Loucy (cell line): Measurements from ENCODE around the gene TSPAN3.

ENCODE experiments used
- H2AFZ ChIP-seq: fragments of 200-600 bp; sonication (generic); 2 replicates; pipeline ENCODE4 v1.6.0; 2016; ENCODE audit warnings: antibody characterized with exemption, mild to moderate bottlenecking, low read length, moderate library complexity
- H3F3A ChIP-seq: fragments of 200-600 bp; 2 replicates; pipeline ENCODE4 v1.6.0; 2016; ENCODE audit warnings: antibody characterized with exemption, low read depth, mild to moderate bottlenecking
- H3K27me3 ChIP-seq: fragments of 200-600 bp; sonication (generic); 2 replicates; pipeline ENCODE4 v1.6.1; 2014; ENCODE audit warnings: low read length, mild to moderate bottlenecking; ENCODE audit not compliant: insufficient read depth, poor library complexity, severe bottlenecking
- H3K36me3 ChIP-seq: fragments of 200-600 bp; sonication (generic); 2 replicates; pipeline ENCODE4 v1.6.1; 2016; ENCODE audit warnings: low read length; ENCODE audit not compliant: insufficient read depth
- H3K4me1 ChIP-seq: fragments of 200-600 bp; sonication (generic); 2 replicates; pipeline ENCODE4 v1.5.1; 2014; ENCODE audit warnings: low read length, mild to moderate bottlenecking; ENCODE audit not compliant: insufficient read depth, poor library complexity, severe bottlenecking
- H3K4me2 ChIP-seq: fragments of 200-600 bp; sonication (generic); 2 replicates; pipeline ENCODE4 v1.6.0; 2014; ENCODE audit warnings: antibody characterized with exemption, low read length, low read depth, mild to moderate bottlenecking; ENCODE audit not compliant: poor library complexity, severe bottlenecking
- H3K4me3 ChIP-seq: fragments of 200-600 bp; sonication (generic); 2 replicates; pipeline ENCODE4 v1.5.1; 2014; ENCODE audit warnings: low read length, mild to moderate bottlenecking, mixed read lengths; ENCODE audit not compliant: poor library complexity, severe bottlenecking
- H3K79me2 ChIP-seq: fragments of 200-600 bp; sonication (generic); 2 replicates; pipeline ENCODE4 v1.6.1; 2014; ENCODE audit warnings: low read length; ENCODE audit not compliant: insufficient read depth
- H3K9ac ChIP-seq: fragments of 200-600 bp; sonication (generic); 2 replicates; pipeline ENCODE4 v1.6.0; 2014; ENCODE audit warnings: mild to moderate bottlenecking, low read depth, low read length, moderate library complexity; ENCODE audit not compliant: poor library complexity, severe bottlenecking
- H3K9me2 ChIP-seq: fragments of 200-600 bp; sonication (generic); replicated peaks from 2 replicates; pipeline ENCODE4 v1.6.1; 2016; ENCODE audit warnings: low read depth, low read length, mixed read lengths
- H3K9me3 ChIP-seq: fragments of 200-600 bp; sonication (generic); 2 replicates; pipeline ENCODE4 v1.6.1; 2014; ENCODE audit warnings: mild to moderate bottlenecking, antibody characterized with exemption, low read length, low read depth; ENCODE audit not compliant: insufficient read depth
- H4K20me1 ChIP-seq: fragments of 200-600 bp; sonication (generic); 2 replicates; pipeline ENCODE4 v1.6.0; 2014; ENCODE audit warnings: antibody characterized with exemption, low read length, mild to moderate bottlenecking; ENCODE audit not compliant: insufficient read depth, poor library complexity, severe bottlenecking
- CTCF ChIP-seq: fragments of 200-600 bp; sonication (generic); conservative IDR thresholded peaks from 2 replicates; pipeline ENCODE4 v1.5.1; 2014; ENCODE audit warnings: mild to moderate bottlenecking, antibody characterized with exemption, low read length
- EZH2phosphoT487 ChIP-seq: fragments of 200-600 bp; IDR thresholded peaks from 2 replicates; pipeline ENCODE4 v1.6.1; 2018; ENCODE audit warnings: antibody characterized with exemption, mild to moderate bottlenecking, moderate library complexity, borderline replicate concordance

Gene TSPAN3

DNA sequence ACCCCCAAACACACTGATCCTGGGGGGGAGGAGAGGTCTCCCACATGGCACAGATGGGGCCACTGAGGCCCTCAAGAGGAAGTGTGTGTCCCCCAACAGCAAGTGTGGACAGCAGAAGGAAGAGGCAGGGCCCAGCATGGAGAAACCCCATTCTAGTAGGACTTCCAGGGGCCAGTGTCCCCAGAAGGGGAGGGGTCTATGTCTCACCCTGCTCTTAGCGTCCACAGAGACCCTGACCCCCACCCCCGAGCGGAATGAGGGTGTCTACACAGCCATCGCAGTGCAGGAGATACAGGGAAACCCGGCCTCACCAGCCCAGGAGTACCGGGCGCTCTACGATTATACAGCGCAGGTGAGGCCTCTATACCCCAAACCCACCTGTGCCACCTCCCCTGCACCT, 35.3 kb downstream of the TSPAN3 start:
- H3F3A ChIP-seq: peaks cover 2% of the 10 kb centered on the region
- H3K36me3 ChIP-seq: peaks cover 3% of the 10 kb centered on the region; the same call in 1 of the 2 replicates
- TF ChIP-seq CTCF (no peak), EZH2phosphoT487 (no peak)
- no peak overlapping the region for H2AFZ ChIP-seq
- no peaks in the 10 kb centered on the region for H3K9me3 ChIP-seq
- H3K4me1 ChIP-seq: peaks cover 5% of the 10 kb centered on the region
- no peaks in the 10 kb centered on the region for H4K20me1 ChIP-seq
- H3K79me2 ChIP-seq: no peaks in the 10 kb centered on the region
- no peak overlapping the region for H3K4me2 ChIP-seq
- H3K9me2 ChIP-seq: no peaks in the 10 kb centered on the region
- no peak overlapping the region for H3K4me3 ChIP-seq
- H3K9ac ChIP-seq: no peak overlapping the region
- H3K27me3 ChIP-seq: no peaks in the 10 kb centered on the region

GRCh38 chr15:77034695-77035489, 36.0 kb downstream of the TSPAN3 start:
- H3K4me2 ChIP-seq: no peak overlapping the region
- no peak overlapping the region for H2AFZ ChIP-seq
- H3K9me2 ChIP-seq: no peaks in the 10 kb centered on the region
- H3K9ac ChIP-seq: no peak overlapping the region
- peaks cover 5% of the 10 kb centered on the region for H3K4me1 ChIP-seq
- no peak overlapping the region for H3K4me3 ChIP-seq
- no peaks in the 10 kb centered on the region for H4K20me1 ChIP-seq
- H3F3A ChIP-seq: no peaks in the 10 kb centered on the region
- peaks cover 3% of the 10 kb centered on the region; the same call in 1 of the 2 replicates for H3K36me3 ChIP-seq
- TF ChIP-seq EZH2phosphoT487: no peak
- TF ChIP-seq CTCF: peak; percentile 86
- no peaks in the 10 kb centered on the region for H3K79me2 ChIP-seq
- H3K27me3 ChIP-seq: no peaks in the 10 kb centered on the region
- no peaks in the 10 kb centered on the region for H3K9me3 ChIP-seq

- H3K4me1 ChIP-seq: peaks cover 5% of the 10 kb centered on the region
- H3K79me2 ChIP-seq: no peaks in the 10 kb centered on the region
- H3K4me3 ChIP-seq: no peak overlapping the region
- no peaks in the 10 kb centered on the region for H3K27me3 ChIP-seq
- no peak overlapping the region for H3K9ac ChIP-seq
- no peaks in the 10 kb centered on the region for H3K9me2 ChIP-seq
- no peaks in the 10 kb centered on the region for H4K20me1 ChIP-seq
- H3K36me3 ChIP-seq: peaks cover 3% of the 10 kb centered on the region; the same call in 1 of the 2 replicates
- H2AFZ ChIP-seq: no peak overlapping the region
- no peak overlapping the region for H3K4me2 ChIP-seq
- no peaks in the 10 kb centered on the region for H3K9me3 ChIP-seq
- H3F3A ChIP-seq: no peaks in the 10 kb centered on the region
- TF ChIP-seq EZH2phosphoT487 (no peak), CTCF (no peak)
These were observed 36.9 kb downstream of the TSPAN3 start for GRCh38 chr15:77033729-77034671.
